Transverse colon (tissue), 4 donors: ENCODE results near the gene NDUFS7. TPM values are rescaled to one million over a fixed set of nuclear protein-coding genes. Genes with fewer than 3 reads are reported as not detected.
A peak's percentile ranks its signal among the peaks of the same experiment; 100 is the strongest.

Experiments used
- DNase-seq: peaks from one replicate; pipeline ENCODE4 v3.0.0-alpha.2; 2019
- H3K27ac ChIP-seq, 4 donors: fragments of 200-600 bp; sonication (generic); 2 replicates each; pipeline ENCODE4 v1.5.1; 2016 to 2018; ENCODE audit warnings: inconsistent platforms in 4 of 4
- H3K27me3 ChIP-seq: fragments of 200-600 bp; sonication (generic); 2 replicates; pipeline ENCODE4 v1.5.1; 2017; ENCODE audit warnings: inconsistent platforms
- H3K36me3 ChIP-seq, 4 donors: fragments of 200-600 bp; sonication (generic); 2 replicates each; pipeline ENCODE4 v1.5.1; 2017 to 2019; ENCODE audit warnings: inconsistent platforms in 4 of 4
- H3K4me1 ChIP-seq, 4 donors: fragments of 200-600 bp; sonication (generic); 2 replicates each; pipeline ENCODE4 v1.5.1; 2017 to 2020; ENCODE audit warnings: inconsistent platforms in 4 of 4
- H3K4me3 ChIP-seq, 4 donors: fragments of 200-600 bp; sonication (generic); 1 replicate in 1 of 4; 2 replicates in 3 of 4; pipeline versions ENCODE4 v1.5.1 to v1.6.1; 2017 to 2019; ENCODE audit warnings: inconsistent platforms in 4 of 4
- H3K9me3 ChIP-seq, 2 donors: fragments of 200-600 bp; sonication (generic); 2 replicates each; pipeline ENCODE4 v1.5.1; 2017 to 2019; ENCODE audit warnings: inconsistent platforms in 2 of 2
- EP300 ChIP-seq: sonication (generic); formaldehyde crosslinking; IDR thresholded peaks from one replicate; pipeline ENCODE4 v1.6.1; 2017; ENCODE audit warnings: antibody characterized with exemption, low read depth
- POLR2A ChIP-seq: fragments of 450-650 bp; IDR thresholded peaks from one replicate; pipeline ENCODE4 v1.6.1; 2016; ENCODE audit warnings: antibody characterized with exemption, mild to moderate bottlenecking, moderate library complexity
- POLR2AphosphoS5 ChIP-seq, 3 donors: sonication (generic); formaldehyde crosslinking; IDR thresholded peaks; one replicate each; pipeline ENCODE4 v1.6.1; 2016; ENCODE audit warnings: antibody characterized with exemption in 3 of 3
- WGBS, 2 donors: methylation state at CpG; one replicate each; pipeline ENCODE4 v1.1.5; 2018; ENCODE audit warnings: low coverage in 1 of 2; 5-methylcytosine and 5-hydroxymethylcytosine counted together
- in situ Hi-C, 4 donors: fragments of 200-750 bp; cut with MboI; loops; one replicate each; pipeline versions ENCODE4 v1.15.0 to v1.15.1; 2017; ENCODE audit warnings: low sequenced_read_pairs in 3 of 4, low pct_ligation_motif_present in 1 of 4, low pct_unique_long_range_greater_than_20kb in 1 of 4
- intact Hi-C: fragments of 100-400 bp; cut with DNase I; formaldehyde crosslinking; loops from one replicate; pipeline ENCODE4 v1.15.1; 2023; ENCODE audit warnings: low total_unique reads
- total RNA-seq, 4 donors: library from RNA; depleted of rRNA; stranded (reverse); fragments of >200 nt; gene quantifications; one replicate each; pipeline ENCODE4 v1.1.0, GENCODE V29; 2016
- TF ChIP-seq, protein P1 (sequence below), 5 experiments: fragments of 200-600 bp in 3 of 5; fragments of 450-650 bp in 2 of 5; sonication (generic) in 3 of 5; IDR thresholded peaks; 1 replicate in 2 of 5; 2 replicates in 3 of 5; pipeline ENCODE4 v1.5.1; 2016 to 2017; ENCODE audit warnings: antibody characterized with exemption in 5 of 5, inconsistent platforms in 3 of 5, mild to moderate bottlenecking in 2 of 5, moderate library complexity in 1 of 5

The NDUFS7 gene
- total RNA-seq, 4 donors from 2014 or later = 32.2 to 196 (median 156) TPM

- whole genome bisulfite sequencing, 2 donors = 73% methylated on average over 22 of the region's 22 CpGs; no CpG with 5 or more reads in 1 of the 2 donors
- no peak for DNase-seq
- in situ Hi-C loops = no loop called here
- Histone ChIP-seq H3K27ac (peak overlapping the region; percentile 49 to 61 (median 54)), H3K4me3 (no peak overlapping the region), H3K36me3 (peaks cover 0 to 17% (median 7%) of the 10 kb centered on the region in 4 donors), H3K9me3 (no peaks in the 10 kb centered on the region), H3K27me3 (no peaks in the 10 kb centered on the region), H3K4me1 (peaks cover 0 to 10% (median 0%) of the 10 kb centered on the region in 4 donors)
- TF ChIP-seq EP300 (no peak), POLR2AphosphoS5 (IDR thresholded peaks at IDR 0.05) (no peak), POLR2A (no peak)
- TF ChIP-seq, protein P1, sequence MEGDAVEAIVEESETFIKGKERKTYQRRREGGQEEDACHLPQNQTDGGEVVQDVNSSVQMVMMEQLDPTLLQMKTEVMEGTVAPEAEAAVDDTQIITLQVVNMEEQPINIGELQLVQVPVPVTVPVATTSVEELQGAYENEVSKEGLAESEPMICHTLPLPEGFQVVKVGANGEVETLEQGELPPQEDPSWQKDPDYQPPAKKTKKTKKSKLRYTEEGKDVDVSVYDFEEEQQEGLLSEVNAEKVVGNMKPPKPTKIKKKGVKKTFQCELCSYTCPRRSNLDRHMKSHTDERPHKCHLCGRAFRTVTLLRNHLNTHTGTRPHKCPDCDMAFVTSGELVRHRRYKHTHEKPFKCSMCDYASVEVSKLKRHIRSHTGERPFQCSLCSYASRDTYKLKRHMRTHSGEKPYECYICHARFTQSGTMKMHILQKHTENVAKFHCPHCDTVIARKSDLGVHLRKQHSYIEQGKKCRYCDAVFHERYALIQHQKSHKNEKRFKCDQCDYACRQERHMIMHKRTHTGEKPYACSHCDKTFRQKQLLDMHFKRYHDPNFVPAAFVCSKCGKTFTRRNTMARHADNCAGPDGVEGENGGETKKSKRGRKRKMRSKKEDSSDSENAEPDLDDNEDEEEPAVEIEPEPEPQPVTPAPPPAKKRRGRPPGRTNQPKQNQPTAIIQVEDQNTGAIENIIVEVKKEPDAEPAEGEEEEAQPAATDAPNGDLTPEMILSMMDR (IDR thresholded peaks at IDR 0.05) = no peak
- intact Hi-C loops = no loop called here
These were observed 10.0 kb upstream of the NDUFS7 start for GRCh38 chr19:1373534-1374249.

DNA sequence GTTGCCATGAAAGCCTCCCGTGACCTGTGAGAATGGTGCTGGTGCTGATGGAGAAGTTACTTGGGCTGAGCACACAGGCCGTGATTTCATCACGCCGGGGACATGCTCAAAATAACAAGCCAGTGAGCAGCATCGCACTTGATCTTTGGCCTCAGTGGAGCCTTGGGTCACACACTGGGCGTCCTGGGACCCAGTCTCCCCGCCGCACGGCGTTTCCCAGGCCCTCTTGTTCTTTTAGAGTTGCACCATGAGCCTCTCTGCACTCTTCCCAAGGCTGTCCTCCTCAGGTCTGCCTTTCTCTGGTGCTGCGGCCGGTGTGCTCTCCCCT, 9.5 kb upstream of the NDUFS7 start:
- peak overlapping the region in 3 of 4 donors; percentile 40 to 61 (median 52) for H3K27ac ChIP-seq
- in situ Hi-C loops (no loop called here), intact Hi-C loops (no loop called here)
- no peak overlapping the region for H3K4me3 ChIP-seq
- peaks cover 0 to 17% (median 7%) of the 10 kb centered on the region in 4 donors for H3K36me3 ChIP-seq
- no peak for TF ChIP-seq EP300
- no peak for TF ChIP-seq POLR2A
- TF ChIP-seq, protein P1 (IDR thresholded peaks at IDR 0.05) = no peak
- TF ChIP-seq POLR2AphosphoS5 (IDR thresholded peaks at IDR 0.05) = no peak
- peaks cover 0 to 10% (median 0%) of the 10 kb centered on the region in 4 donors for H3K4me1 ChIP-seq
- DNase-seq = no peak
- H3K27me3 ChIP-seq = no peaks in the 10 kb centered on the region
- 88% methylated on average over 12 of the region's 12 CpGs; no CpG with 5 or more reads in 1 of the 2 donors for WGBS, 2 donors
- H3K9me3 ChIP-seq = no peaks in the 10 kb centered on the region

DNA sequence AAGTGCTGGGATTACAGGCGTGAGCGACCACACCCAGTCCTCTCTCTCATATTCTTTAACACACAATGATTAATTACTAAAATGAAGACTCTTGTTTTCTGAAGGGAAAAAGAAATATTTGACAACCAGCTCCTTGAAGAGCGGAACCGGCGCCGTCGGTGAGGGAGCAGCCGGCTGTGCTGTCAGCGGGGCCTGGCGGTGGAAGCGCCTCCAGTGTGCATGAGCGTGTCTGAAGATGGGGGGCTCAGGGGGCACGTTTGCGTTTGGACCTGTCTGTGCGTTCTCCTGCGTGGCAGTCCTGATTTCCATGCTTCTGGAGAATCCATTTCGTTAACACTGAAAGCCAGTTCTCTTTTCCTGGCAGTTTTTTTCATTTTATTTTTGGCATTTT, 7.3 kb upstream of the NDUFS7 start:
- DNase-seq = no peak
- Histone ChIP-seq H3K4me3 (no peak overlapping the region), H3K4me1 (peaks cover 0 to 10% (median 0%) of the 10 kb centered on the region in 4 donors), H3K9me3 (no peaks in the 10 kb centered on the region), H3K27ac (no peak overlapping the region), H3K27me3 (no peaks in the 10 kb centered on the region), H3K36me3 (peaks cover 0 to under 1% (median 0%) of the 10 kb centered on the region in 4 donors)
- in situ Hi-C loops (loop anchor here in 2 of 4 donors (25.0 kb wide), 1 partner anchor 89 kb away; the partner anchor contains the start of genes EFNA2 (in 2 of the 2) and FAM174C (in 2 of the 2)), intact Hi-C loops (no loop called here)
- WGBS, 2 donors = 92 to 95% methylated on average over 2 to 17 of the region's 17 CpGs
- TF ChIP-seq POLR2A = no peak

GRCh38 chr19:1377176-1377964, 6.3 kb upstream of the NDUFS7 start:
- Histone ChIP-seq H3K9me3 (no peaks in the 10 kb centered on the region), H3K27ac (no peak overlapping the region), H3K36me3 (no peaks in the 10 kb centered on the region), H3K4me1 (peaks cover 0 to 10% (median 0%) of the 10 kb centered on the region in 4 donors), H3K27me3 (no peaks in the 10 kb centered on the region), H3K4me3 (no peak overlapping the region)
- DNase-seq = no peak
- intact Hi-C loops = no loop called here
- TF ChIP-seq POLR2AphosphoS5 (IDR thresholded peaks at IDR 0.05) (no peak), EP300 (no peak), POLR2A (no peak)
- TF ChIP-seq, protein P1 (IDR thresholded peaks at IDR 0.05) = no peak
- 94% methylated on average over 33 of the region's 43 CpGs; no CpG with 5 or more reads in 1 of the 2 donors for WGBS, 2 donors
- in situ Hi-C loops = loop anchor here in 2 of 4 donors (25.0 kb wide), 1 partner anchor 90 kb away; the partner anchor contains the start of genes EFNA2 (in 2 of the 2) and FAM174C (in 2 of the 2)
